GOT3 (cell line): ENCODE results near the gene MET.
"Not testable (repeated sequence)": the region's sequence is repeated elsewhere in the genome, so short reads cannot be mapped to it uniquely, and the experiment has no call there.

Experiments used
- DNase-seq: peaks from one replicate; lab custom pipeline; 2025; ENCODE audit warnings: mixed read lengths; lab: John Stamatoyannopoulos, UW

Gene MET

GRCh38 chr7:116728413-116728812 lies 56.4 kb downstream of the MET start:
- DNase-seq: no peak

- DNase-seq: no peak
Observed at GRCh38 chr7:116730097-116731022, 58.4 kb downstream of the MET start.

GRCh38 chr7:116731023-116731395 lies 59.0 kb downstream of the MET start:
- DNase-seq: no peak

GRCh38 chr7:116731445-116732335 lies 59.7 kb downstream of the MET start:
- DNase-seq: no peak

DNA sequence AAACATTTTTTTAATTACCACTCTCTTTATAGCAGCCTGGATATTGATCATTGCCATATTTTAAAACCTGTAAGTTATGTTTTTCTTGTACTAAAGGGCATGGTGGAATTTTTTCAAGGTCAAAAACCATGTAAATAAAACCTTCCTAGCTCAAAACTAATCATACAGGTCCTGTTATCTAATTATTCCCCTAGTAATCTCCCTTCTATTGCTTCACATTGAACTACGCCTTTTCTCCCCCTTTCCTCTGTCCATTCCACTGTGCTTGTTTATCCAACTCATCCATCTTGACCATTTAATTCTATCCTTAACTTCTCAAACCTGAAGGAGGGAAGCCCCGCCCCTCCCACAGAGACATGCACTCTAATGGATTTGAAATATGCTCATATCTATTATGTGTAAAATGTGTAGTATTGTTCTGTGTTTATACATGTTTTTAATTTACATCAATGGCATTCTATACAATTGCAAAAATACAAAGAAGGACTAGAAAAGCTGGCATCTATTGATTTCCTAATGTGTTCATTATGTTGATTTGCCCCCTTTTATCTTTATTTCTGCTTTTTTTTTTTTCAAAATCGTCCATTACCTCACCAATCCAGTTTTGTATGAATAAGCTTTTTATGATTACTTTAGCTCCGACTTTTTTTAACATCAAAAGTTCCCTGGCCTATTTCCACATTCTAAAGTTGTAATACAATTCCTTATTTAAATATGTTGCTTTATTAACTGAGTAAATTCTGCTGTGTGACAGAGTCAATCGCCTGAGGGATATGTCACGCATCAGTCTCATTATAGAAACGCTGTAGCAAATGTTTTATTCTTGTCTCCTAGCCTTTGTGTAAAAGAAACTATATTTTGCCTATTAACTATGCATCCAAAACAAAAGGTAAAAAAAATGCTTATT lies 61.0 kb downstream of the MET start:
- no peak for DNase-seq

DNA sequence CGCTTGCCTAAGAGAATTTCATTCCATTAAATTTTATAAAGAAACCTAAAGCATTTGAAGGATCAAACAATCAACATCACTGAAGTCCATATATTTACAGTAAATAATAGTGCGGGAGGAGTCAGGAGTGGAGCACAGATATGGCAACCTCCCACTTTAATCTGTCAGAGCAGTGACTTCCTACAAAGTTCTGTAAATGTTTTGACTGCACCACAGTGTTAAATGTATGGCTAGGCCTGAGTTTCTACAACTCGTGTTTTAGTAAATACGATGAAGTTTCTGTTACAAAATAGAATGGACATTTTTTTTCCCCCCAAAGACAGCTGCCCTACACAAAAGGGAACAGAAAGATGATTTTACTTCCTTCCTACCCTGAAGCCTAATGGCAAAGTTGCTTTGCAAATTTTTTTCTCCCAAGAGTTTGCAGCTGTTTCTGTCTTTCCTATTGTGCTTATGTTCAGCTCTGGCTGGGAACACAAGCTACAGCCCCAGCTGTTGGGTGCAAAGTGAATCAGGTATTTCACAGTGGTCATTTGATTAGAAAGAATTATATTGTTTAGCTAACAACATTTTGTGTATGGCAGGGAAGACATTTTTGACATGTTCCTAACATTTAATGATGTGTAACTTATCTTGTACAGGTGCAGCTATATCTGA lies 62.1 kb downstream of the MET start:
- DNase-seq: no peak

- DNase-seq: no peak
Observed at GRCh38 chr7:116734710-116735109, 62.7 kb downstream of the MET start.

GRCh38 chr7:116736927-116737715 lies 65.1 kb downstream of the MET start:
- DNase-seq: no peak

GRCh38 chr7:116738378-116738777 lies 66.4 kb downstream of the MET start:
- no peak for DNase-seq

DNA sequence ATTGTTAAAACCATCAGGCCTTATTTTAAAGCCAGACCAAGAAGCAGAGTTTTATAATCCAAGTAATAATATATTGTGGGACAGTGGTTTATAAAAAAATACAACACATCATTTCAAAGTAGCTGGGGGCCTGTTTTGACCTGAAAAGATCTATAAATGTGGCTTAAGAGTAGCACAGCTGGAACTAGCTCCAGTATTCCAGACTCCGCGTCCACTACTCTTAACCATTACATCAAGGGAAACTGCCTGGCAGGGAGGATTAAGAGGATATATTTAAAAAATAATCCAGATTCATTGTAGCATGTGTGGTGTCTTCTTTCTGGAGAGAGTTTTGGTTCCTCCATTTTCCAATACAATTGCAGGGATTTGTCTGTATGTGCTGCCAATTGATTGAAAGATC lies 67.3 kb downstream of the MET start:
- DNase-seq: no peak

- DNase-seq: no peak
Observed at GRCh38 chr7:116740231-116740630, 68.2 kb downstream of the MET start.

DNA sequence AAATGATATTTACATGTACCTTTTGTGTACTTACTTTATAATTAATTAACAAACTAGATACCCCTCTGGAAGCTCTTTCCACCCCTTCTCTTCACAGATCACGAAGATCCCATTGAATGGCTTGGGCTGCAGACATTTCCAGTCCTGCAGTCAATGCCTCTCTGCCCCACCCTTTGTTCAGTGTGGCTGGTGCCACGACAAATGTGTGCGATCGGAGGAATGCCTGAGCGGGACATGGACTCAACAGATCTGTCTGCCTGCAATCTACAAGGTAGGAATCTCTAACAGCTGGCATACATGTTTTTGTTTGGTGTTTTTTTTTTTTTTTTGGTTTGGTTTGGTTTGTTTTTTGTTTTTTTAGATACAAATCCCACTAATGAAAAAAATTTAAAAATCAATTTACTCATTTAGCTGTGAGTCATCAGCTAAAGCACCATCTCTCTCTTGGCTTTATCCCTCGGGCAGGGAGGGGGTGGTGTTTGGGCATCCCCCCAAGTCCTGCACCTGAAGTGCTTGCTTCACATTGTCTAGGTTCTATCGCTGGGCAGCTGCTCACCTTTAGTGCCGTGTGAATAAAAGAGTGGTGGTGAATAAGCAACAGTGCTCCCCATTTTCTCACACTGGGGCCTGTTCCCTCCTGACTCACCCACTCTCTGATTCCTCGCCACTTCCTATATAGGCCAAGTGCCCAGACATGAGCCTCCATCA lies 68.9 kb downstream of the MET start:
- no peak for DNase-seq

DNA sequence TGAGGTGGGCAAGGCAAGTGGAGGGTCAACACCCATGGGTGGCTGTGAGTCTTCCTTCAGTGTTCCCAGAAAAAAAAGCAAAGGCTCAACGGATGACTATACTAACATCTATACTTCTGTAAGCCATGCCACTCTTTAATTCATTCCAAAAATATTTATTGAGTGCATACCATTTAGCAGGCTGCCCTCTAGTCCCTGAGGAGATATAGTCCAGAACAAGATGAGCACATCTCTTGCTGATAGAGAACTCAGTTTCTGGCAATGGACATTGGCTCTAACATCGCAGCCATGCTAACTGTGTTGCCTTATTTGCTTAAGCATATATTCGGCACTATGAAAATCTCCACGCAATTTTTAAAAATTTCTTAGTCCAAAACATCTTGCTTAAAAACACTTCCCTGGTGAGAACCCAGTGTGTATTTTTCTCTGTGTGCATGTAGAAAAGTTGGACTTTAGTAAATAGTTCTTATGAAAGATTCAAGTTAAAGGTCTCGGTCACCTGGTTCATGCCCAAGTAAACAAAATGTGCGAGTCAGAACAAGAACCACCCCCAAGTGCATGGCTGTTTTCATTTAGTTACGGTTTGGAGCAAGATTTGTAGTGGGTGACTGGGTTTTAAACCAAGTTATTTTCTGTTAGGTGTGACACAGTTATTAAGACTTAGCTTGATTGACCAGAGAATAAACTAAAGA lies 69.8 kb downstream of the MET start:
- no peak for DNase-seq

DNA sequence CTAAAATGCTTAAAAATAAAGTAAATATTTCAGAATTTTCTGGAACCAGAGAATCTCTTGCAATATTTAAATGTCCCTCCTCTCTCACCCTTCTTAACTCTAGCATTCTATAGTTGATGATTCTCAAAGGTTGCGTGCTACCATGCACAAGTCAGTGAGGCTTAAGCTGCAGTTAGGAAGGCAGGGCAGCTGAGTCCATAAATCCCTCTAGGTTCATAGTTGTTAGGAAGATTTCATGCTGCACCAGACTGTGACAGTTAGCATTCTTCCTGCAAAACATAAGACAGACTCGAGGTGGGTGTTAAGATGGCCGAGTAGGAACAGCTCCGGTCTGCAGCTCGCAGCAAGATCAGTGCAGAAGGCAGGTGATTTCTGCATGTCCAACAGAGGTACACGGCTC lies 70.6 kb downstream of the MET start:
- DNase-seq: no peak

GRCh38 chr7:116743835-116744234 lies 71.8 kb downstream of the MET start:
- DNase-seq: not testable (repeated sequence)

- DNase-seq: not testable (repeated sequence)
Observed at GRCh38 chr7:116746388-116746787, 74.4 kb downstream of the MET start.

DNA sequence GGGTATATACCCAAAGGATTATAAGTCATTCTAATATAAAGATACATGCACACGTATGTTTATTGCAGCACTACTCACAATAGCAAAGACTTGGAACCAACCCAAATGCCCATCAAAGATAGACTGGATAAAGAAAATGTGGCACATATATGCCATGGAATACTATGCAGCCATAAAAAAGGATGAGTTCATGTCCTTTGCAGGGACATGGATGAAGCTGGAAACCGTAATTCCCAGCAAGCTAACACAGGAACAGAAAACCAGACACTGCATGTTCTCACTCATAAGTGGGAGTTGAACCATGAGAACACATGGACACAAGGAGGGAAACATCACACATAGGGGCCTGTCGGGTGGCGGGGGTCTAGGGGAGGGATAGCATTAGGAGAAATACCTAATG lies 79.1 kb downstream of the MET start:
- not testable (repeated sequence) for DNase-seq

- DNase-seq: no peak
Observed at GRCh38 chr7:116752305-116753074, 80.5 kb downstream of the MET start.
